Subcutaneous adipose tissue (tissue), 4 donors: Measurements from ENCODE around the gene CAMKV. TPM values are rescaled to one million over a fixed set of nuclear protein-coding genes. Genes with fewer than 3 reads are reported as not detected.

Experiments
- total RNA-seq, 4 donors: library from RNA; depleted of rRNA; stranded (reverse); fragments of >200 nt; gene quantifications; one replicate each; pipeline ENCODE4 v1.1.0, GENCODE V29; 2016
- TF ChIP-seq, protein P1 (sequence below): fragments of 450-650 bp; IDR thresholded peaks from one replicate; pipeline ENCODE4 v1.5.1; 2016; ENCODE audit warnings: low read depth, mild to moderate bottlenecking, control low read depth, antibody characterized with exemption, moderate library complexity

CAMKV gene
- total RNA-seq, 4 donors from 2014 or later: not detected

- TF ChIP-seq, protein P1, sequence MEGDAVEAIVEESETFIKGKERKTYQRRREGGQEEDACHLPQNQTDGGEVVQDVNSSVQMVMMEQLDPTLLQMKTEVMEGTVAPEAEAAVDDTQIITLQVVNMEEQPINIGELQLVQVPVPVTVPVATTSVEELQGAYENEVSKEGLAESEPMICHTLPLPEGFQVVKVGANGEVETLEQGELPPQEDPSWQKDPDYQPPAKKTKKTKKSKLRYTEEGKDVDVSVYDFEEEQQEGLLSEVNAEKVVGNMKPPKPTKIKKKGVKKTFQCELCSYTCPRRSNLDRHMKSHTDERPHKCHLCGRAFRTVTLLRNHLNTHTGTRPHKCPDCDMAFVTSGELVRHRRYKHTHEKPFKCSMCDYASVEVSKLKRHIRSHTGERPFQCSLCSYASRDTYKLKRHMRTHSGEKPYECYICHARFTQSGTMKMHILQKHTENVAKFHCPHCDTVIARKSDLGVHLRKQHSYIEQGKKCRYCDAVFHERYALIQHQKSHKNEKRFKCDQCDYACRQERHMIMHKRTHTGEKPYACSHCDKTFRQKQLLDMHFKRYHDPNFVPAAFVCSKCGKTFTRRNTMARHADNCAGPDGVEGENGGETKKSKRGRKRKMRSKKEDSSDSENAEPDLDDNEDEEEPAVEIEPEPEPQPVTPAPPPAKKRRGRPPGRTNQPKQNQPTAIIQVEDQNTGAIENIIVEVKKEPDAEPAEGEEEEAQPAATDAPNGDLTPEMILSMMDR: no peak
Measured at GRCh38 chr3:49908373-49909199, 38.9 kb upstream of the CAMKV start.

GRCh38 chr3:49906073-49906743 is 36.5 kb upstream of the CAMKV start:
- TF ChIP-seq, protein P1: no peak

DNA sequence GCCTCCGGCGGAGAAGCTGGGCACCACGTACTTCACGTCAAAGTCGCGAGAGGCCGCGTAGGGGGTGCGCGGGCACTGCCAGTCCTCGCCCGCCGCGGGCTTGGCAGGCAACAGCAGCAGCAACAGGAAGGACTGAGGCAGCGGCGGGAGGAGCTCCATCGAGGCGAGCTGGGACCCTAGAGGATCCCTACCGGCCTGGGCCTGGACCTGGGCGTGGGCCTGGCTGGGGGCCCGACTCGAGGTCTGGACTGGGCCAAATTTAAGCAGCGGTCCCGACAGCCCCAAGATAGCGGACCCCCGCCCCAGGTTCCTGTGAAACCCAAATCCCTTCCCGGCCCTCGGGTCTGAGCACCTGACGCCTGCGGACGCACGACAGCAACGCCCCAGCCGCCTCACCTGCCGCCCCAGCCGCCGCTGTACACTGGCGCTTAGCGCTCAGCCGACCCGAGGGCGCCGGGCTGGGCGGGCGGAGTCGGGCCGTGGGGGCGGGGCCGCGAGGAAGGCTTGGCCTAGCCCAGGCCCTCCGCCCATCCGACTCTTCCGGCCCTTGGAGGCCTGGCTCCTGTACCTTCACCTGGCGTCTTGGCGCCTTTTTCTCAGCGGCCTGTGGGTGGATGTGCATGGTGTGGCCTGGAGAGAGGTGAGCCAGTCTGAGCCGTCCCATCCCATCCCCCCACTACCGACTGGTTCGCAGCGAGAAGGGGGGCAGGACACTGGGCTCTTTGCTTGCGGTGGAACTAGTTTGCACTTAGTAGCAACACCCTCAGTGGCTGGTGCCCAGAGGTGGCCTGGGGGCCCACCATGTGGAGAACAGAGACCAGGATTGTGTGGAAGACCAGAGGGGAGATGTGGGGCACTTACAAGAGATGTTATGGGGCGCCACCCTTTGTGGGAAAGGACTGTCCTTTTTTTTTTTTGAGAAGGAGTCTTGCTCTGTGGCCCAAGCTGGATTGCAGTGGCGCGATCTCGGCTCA is 34.0 kb upstream of the CAMKV start, which contains the start of gene MST1R:
MST1R (minus strand) TSS at position 423 of the 974 bp plus-strand sequence; CDS start at position 159, 264 bp downstream.
- TF ChIP-seq, protein P1: no peak

DNA sequence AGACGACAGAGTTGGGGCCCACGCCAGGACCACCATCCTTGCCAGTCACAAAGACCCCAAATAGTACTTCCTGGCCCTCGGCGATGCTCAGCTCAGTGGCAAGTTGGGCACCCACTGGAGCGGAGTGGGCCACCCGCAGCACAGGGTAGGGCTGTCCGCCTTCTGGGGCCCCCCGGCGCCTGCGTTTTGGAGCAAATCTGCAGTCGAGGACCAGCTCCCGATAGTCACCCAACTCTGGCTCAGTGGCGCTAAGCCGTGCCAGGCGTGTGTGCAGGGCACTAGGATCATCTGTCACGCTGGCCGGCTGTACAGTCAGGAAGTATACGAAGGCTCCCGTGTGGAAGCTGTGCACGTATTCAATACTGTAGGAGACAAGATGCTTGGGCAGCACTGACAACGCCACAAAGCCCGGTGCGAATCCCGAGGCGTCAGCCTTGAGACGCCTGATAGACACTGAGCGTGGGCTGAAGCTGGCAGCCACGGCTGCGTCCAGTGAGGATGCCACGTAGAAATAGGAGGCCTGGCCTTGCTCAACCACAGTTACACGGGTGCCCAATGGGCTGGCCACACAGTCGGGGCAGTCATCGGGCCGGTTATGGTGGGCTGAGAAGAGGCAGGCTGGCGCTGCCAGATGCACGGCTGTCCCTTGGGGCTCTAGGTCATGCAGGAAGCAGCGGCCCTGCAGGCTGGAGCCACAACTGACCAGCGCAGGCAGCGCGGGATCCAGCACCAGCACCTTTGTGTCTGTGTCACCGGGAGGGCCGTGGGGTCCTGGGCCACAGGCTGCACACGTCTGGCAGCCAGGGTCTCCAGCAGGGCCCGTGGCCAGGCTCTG is 33.0 kb upstream of the CAMKV start:
- TF ChIP-seq, protein P1: no peak

- TF ChIP-seq, protein P1: no peak
Measured at GRCh38 chr3:49901366-49902339, 31.9 kb upstream of the CAMKV start.
